Osteocyte (in vitro differentiated cells): ENCODE results near the gene PSMA5. TPM values are rescaled to one million over a fixed set of nuclear protein-coding genes. Genes with fewer than 3 reads are reported as not detected.
A peak's percentile ranks its signal among the peaks of the same experiment; 100 is the strongest.
"Not testable (repeated sequence)": the region's sequence is repeated elsewhere in the genome, so short reads cannot be mapped to it uniquely, and the experiment has no call there.

Experiments used
- DNase-seq: peaks from one replicate; pipeline ENCODE4 v3.0.0; 2021; ENCODE audit warnings: mixed read lengths; ENCODE audit not compliant: unreplicated experiment; ENCODE audit errors: extremely low spot score
- H3K27ac Mint-ChIP-seq: one replicate; pipeline ENCODE4 v1.8.0; 2021; ENCODE audit warnings: mild to moderate bottlenecking, mixed read lengths; ENCODE audit not compliant: unreplicated experiment
- H3K27me3 Mint-ChIP-seq: one replicate; pipeline ENCODE4 v1.8.0; 2021; ENCODE audit warnings: mixed read lengths; ENCODE audit not compliant: unreplicated experiment
- H3K36me3 Mint-ChIP-seq: one replicate; pipeline ENCODE4 v1.8.0; 2021; ENCODE audit warnings: mixed read lengths; ENCODE audit not compliant: unreplicated experiment
- H3K4me1 Mint-ChIP-seq: one replicate; pipeline ENCODE4 v1.8.0; 2021; ENCODE audit warnings: mixed read lengths; ENCODE audit not compliant: unreplicated experiment
- H3K4me3 Mint-ChIP-seq: one replicate; pipeline ENCODE4 v1.8.0; 2021; ENCODE audit warnings: mild to moderate bottlenecking, moderate library complexity, mixed read lengths; ENCODE audit not compliant: unreplicated experiment
- H3K9me3 Mint-ChIP-seq: one replicate; pipeline ENCODE4 v1.8.0; 2021; ENCODE audit warnings: mixed read lengths; ENCODE audit not compliant: unreplicated experiment
- total RNA-seq: library from RNA; stranded (reverse); gene quantifications from 2 replicates; pipeline ENCODE4 v1.2.1, GENCODE V29; 2021
- TF ChIP-seq, protein P1 (sequence below): fragments of 200-600 bp; sonication (generic); IDR thresholded peaks from 2 replicates; pipeline ENCODE4 v1.5.0; 2021; ENCODE audit warnings: antibody characterized with exemption, mild to moderate bottlenecking, moderate library complexity

PSMA5 gene
- total RNA-seq, 1 donor from 2014 or later: 108 TPM

GRCh38 chr1:109381573-109381972, 44.7 kb downstream of the PSMA5 start:
- DNase-seq: no peak
- Mint-ChIP-seq H3K36me3 (no peaks in the 10 kb centered on the region), H3K9me3 (no peaks in the 10 kb centered on the region), H3K27ac (no peak overlapping the region), H3K27me3 (no peaks in the 10 kb centered on the region), H3K4me3 (no peak overlapping the region), H3K4me1 (peaks cover 38% of the 10 kb centered on the region)
- TF ChIP-seq, protein P1, sequence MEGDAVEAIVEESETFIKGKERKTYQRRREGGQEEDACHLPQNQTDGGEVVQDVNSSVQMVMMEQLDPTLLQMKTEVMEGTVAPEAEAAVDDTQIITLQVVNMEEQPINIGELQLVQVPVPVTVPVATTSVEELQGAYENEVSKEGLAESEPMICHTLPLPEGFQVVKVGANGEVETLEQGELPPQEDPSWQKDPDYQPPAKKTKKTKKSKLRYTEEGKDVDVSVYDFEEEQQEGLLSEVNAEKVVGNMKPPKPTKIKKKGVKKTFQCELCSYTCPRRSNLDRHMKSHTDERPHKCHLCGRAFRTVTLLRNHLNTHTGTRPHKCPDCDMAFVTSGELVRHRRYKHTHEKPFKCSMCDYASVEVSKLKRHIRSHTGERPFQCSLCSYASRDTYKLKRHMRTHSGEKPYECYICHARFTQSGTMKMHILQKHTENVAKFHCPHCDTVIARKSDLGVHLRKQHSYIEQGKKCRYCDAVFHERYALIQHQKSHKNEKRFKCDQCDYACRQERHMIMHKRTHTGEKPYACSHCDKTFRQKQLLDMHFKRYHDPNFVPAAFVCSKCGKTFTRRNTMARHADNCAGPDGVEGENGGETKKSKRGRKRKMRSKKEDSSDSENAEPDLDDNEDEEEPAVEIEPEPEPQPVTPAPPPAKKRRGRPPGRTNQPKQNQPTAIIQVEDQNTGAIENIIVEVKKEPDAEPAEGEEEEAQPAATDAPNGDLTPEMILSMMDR: no peak

DNA sequence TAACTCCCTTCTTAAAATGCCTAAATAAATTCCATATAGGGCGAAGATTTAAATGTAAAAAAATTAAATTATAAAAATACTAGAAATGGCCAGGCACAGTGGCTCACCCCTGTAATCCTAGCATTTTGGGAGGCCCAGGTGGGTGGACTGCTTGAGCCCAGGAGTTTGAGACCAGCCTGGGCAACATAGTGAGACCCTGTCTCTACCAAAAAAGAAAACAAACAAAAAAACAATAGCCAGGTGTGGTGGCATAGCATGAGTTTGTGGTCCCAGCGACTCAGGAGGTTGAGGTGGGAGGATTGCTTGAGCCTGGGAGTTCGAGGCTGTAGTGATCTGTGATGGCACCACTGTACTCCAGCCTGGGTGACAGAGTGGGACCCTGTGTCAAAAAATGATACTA, 46.3 kb downstream of the PSMA5 start:
- H3K4me3 Mint-ChIP-seq: no peak overlapping the region
- peaks cover 36% of the 10 kb centered on the region for H3K4me1 Mint-ChIP-seq
- H3K9me3 Mint-ChIP-seq: no peaks in the 10 kb centered on the region
- H3K36me3 Mint-ChIP-seq: no peaks in the 10 kb centered on the region
- TF ChIP-seq, protein P1: no peak
- DNase-seq: no peak
- no peaks in the 10 kb centered on the region for H3K27me3 Mint-ChIP-seq
- H3K27ac Mint-ChIP-seq: no peak overlapping the region

DNA sequence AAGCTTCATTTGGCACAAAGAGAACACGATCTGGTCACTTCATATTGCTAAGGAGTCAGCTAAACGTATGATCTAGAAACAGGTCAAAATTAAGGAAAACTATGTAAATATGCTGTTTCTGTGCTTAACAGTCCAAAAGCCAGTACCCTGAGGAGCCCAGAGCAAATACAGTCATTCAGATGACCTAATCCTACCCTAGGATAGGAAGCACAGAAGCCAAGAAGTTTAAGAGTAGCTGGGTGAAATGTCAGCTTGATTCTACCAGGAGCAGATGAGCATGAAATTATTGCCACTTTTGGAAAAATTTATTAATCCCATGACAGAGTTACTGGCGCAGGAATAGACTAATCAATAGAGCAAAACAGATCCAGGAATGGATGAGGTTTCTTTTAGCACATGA, 46.8 kb downstream of the PSMA5 start:
- no peaks in the 10 kb centered on the region for H3K27me3 Mint-ChIP-seq
- DNase-seq: no peak
- H3K4me1 Mint-ChIP-seq: peaks cover 35% of the 10 kb centered on the region
- no peak overlapping the region for H3K4me3 Mint-ChIP-seq
- no peaks in the 10 kb centered on the region for H3K9me3 Mint-ChIP-seq
- TF ChIP-seq, protein P1: no peak
- no peaks in the 10 kb centered on the region for H3K36me3 Mint-ChIP-seq
- no peak overlapping the region for H3K27ac Mint-ChIP-seq

DNA sequence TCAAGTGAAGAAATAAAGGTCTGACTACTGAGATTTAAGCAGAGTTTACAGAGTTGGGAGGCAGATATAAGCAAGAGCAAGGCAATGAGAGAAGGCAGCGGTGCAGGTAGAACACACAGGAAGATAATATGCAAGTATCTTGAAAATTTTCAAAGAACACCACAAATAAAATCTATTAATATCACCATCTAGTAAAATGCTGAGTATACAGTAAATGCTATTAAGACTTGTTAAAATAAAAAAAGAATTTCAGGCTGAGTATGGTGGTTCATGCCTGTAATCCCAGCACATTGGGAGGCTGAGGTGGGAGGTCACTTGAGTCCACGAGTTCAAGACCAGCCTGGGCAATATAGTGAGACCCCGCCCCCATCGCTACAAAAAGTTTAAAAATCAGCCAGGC, 48.5 kb downstream of the PSMA5 start:
- Mint-ChIP-seq H3K9me3 (no peaks in the 10 kb centered on the region), H3K4me3 (no peak overlapping the region), H3K27me3 (no peaks in the 10 kb centered on the region), H3K4me1 (peaks cover 25% of the 10 kb centered on the region), H3K27ac (no peak overlapping the region), H3K36me3 (no peaks in the 10 kb centered on the region)
- DNase-seq: no peak
- TF ChIP-seq, protein P1: no peak

- not testable (repeated sequence) for H3K4me3 Mint-ChIP-seq, DNase-seq, H3K27me3 Mint-ChIP-seq, H3K36me3 Mint-ChIP-seq, H3K9me3 Mint-ChIP-seq
- Mint-ChIP-seq H3K27ac (peak overlapping the region; percentile 28), H3K4me1 (peaks cover 59% of the 10 kb centered on the region)
Measured at GRCh38 chr1:109373696-109374095, 52.6 kb downstream of the PSMA5 start.

- no peaks in the 10 kb centered on the region for H3K9me3 Mint-ChIP-seq
- peak overlapping the region; percentile 93 for H3K27ac Mint-ChIP-seq
- TF ChIP-seq, protein P1: no peak
- no peaks in the 10 kb centered on the region for H3K36me3 Mint-ChIP-seq
- DNase-seq: no peak
- H3K4me1 Mint-ChIP-seq: peaks cover 59% of the 10 kb centered on the region
- no peaks in the 10 kb centered on the region for H3K27me3 Mint-ChIP-seq
- no peak overlapping the region for H3K4me3 Mint-ChIP-seq
Measured at GRCh38 chr1:109373126-109373525, 53.1 kb downstream of the PSMA5 start.
